ENCODE measurements around the gene RGS11.

The RGS11 gene

DNA sequence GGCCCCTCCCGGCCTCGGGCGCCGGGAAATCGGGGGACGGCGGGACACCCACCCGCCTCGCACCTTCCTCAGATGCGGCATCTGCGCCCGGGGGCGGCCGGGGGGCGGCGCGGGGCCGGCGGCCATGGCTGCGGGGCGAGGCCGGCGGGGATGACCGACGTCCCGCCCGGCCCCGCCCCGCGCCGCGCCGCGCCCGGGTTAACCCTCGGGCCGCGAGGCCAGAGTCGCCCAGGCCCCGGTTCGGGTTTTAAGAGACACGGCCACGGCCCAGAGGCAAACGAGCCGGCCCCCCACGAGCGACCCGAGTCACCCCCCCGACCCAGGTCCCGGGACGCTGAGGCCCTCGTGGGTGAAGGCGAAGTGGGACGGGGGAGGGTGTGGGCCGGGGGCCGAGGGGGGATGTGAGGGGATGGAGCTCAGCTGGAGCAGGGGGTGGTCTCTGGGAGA, at the start of gene RGS11:
RGS11 (minus strand) TSS at position 159 of the 447 bp plus-strand sequence; CDS start at position 126, 33 bp downstream.
- H3K27me3 ChIP-seq (ENCODE audit: low read depth): no peaks in the 10 kb centered on the region
- no peaks in the 10 kb centered on the region for H3K36me3 ChIP-seq (replicated peaks)
- H3K4me1 ChIP-seq: no peaks in the 10 kb centered on the region; the same call in none of the 2 replicates
- in situ Hi-C loops (cut with MboI; ENCODE audit: low sequenced_read_pairs): no loop called here
- DNase-seq (ENCODE audit: low spot score in 2 of 2): no peak
- H3K9me3 ChIP-seq: no peaks in the 10 kb centered on the region
- no peak within 1 kb of the TSS for H3K4me3 ChIP-seq

DNA sequence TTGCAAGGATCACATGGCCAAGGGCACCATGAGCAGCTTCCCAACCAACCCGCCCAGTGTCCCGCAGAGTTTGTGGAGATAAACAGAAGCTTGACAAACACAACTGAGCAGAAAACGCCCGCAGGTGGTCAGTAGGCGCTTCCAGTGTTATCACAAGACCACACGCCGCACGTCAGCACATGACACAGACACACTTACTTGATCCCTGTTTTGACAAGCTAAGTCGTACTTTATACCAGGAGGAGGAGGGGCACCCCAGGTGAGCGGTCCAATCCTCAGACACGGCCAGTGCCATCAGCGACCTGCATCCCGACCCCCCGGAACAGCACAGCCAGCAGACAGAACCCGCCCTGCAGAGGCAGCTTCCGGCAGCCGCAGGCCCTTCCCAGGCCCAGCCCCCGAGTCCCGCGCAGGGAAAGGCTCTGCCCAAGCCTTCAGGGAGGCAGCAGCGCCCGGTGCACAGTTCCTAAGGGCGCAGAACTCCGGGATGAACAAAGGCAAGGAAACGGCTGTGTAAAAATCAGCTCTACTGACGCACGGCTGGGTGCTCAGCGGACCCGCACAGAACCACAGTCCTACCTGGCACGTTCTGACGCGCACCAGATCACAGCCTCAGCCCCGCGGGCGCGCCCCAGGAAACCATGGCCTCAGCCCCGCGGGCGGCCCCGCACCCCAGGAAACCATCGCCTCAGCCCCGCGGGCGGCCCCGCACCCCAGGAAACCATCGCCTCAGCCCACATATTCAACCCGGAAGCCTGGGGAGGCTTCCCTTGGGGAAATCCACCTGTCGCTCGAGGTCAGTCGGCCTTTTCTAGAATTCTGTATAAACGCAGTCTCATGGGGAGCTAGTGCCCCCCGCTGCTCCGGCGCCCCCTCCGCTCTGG, 48.9 kb upstream of the RGS11 start:
- in situ Hi-C loops (cut with MboI; ENCODE audit: low sequenced_read_pairs): no loop called here
- peaks cover 6% of the 10 kb centered on the region for H3K36me3 ChIP-seq (replicated peaks)
- H3K4me1 ChIP-seq: no peaks in the 10 kb centered on the region
- no peak for DNase-seq (ENCODE audit: low spot score in 2 of 2)
- H3K27me3 ChIP-seq (ENCODE audit: low read depth): no peaks in the 10 kb centered on the region
- H3K4me3 ChIP-seq: no peak overlapping the region
- no peaks in the 10 kb centered on the region for H3K9me3 ChIP-seq

DNA sequence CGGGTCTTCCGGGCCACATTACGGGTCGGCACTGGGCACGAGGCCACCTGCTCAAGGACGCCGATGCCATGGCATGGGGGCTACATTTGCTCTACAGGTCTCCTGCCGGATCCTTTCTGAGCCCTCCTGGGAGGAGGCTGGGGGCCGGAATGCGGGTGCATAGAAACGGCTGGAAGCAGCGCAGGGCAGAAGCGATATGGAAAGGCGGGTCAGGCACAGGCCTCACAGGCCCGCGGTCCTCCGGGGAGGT, 48.4 kb upstream of the RGS11 start:
- Histone ChIP-seq H3K4me3 (no peak overlapping the region), H3K9me3 (no peaks in the 10 kb centered on the region), H3K4me1 (no peaks in the 10 kb centered on the region), H3K36me3 (replicated peaks) (peaks cover 10% of the 10 kb centered on the region), H3K27me3 (ENCODE audit: low read depth) (no peaks in the 10 kb centered on the region)
- in situ Hi-C loops (cut with MboI; ENCODE audit: low sequenced_read_pairs): no loop called here
- no peak for DNase-seq (ENCODE audit: low spot score in 2 of 2)

DNA sequence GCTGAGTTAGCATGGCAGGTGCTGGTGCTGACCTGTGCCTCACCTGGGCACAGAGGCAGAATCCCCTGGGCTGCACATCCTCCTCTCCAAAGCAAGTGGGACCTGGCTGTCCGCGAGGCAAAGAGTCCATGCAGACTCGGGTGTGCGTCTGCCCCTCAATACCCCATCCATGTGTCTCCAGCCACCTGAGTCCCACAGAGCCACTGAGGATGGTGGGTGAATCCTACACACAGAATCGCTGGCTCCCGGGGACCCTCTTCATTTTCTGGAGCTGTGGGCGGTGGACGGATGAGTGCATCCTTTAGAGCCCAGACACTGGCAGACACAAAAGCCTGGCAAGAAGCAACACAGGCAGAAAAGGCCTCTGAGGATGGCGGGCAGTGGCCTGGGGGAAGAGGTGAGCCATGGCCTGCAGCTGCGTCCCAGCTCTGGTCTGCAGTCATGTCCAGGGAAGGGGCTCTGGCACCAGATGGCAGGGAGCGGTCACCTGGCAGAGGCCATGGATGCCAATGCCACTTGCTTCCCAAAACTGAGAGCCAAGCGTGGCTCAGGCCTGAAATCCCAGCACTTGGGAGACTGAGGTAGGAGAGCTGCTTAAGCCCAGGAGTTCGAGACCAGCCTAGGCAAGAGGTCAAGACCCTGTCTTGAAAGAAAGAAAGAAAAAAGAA, 46.9 kb upstream of the RGS11 start:
- Histone ChIP-seq H3K4me3 (no peak overlapping the region), H3K27me3 (ENCODE audit: low read depth) (no peaks in the 10 kb centered on the region), H3K4me1 (no peaks in the 10 kb centered on the region), H3K36me3 (replicated peaks) (peaks cover 17% of the 10 kb centered on the region), H3K9me3 (no peaks in the 10 kb centered on the region)
- in situ Hi-C loops (cut with MboI; ENCODE audit: low sequenced_read_pairs): no loop called here
- DNase-seq (ENCODE audit: low spot score in 2 of 2): no peak

DNA sequence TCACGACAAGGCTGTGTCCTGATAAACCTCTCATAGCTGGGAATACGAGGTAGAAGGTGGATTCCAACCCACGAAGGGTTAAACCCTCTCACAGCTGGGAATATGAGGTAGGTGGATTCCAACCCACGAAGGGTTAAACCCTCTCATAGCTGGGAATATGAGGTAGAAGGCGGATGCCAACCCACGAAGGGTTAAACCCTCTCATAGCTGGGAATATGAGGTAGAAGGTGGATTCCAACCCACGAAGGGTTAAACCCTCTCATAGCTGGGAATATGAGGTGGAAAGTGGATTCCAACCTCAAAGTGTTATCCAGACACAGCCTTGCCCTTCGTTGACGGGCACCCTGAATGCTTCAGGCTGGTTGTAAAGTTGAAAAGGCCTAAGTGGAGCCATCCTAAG, 45.8 kb upstream of the RGS11 start:
- Histone ChIP-seq H3K4me3 (no peak overlapping the region), H3K36me3 (replicated peaks) (peaks cover 17% of the 10 kb centered on the region), H3K4me1 (no peaks in the 10 kb centered on the region), H3K9me3 (no peaks in the 10 kb centered on the region), H3K27me3 (ENCODE audit: low read depth) (no peaks in the 10 kb centered on the region)
- DNase-seq (ENCODE audit: low spot score in 2 of 2): no peak
- in situ Hi-C loops (cut with MboI; ENCODE audit: low sequenced_read_pairs): no loop called here

DNA sequence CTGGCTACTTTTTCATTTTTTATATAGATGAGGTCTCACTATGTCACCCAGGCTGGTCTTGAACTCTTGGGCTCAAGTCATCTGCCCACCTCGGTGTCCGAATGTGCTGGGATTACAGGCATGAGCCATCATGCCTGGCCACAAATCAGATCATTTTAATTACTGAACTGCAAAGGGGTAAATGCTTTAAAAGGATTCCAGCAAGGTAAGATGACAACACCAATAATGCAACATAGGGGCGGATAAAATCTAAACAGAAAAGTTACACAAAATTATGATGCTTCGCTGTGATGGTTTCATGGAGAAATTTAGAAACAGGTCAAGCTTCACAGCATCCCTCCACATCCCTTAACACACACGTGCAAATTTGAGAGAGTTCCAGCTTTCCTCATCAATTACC, 44.5 kb upstream of the RGS11 start:
- Histone ChIP-seq H3K9me3 (no peaks in the 10 kb centered on the region), H3K4me1 (no peaks in the 10 kb centered on the region)
- no peak for DNase-seq (ENCODE audit: low spot score in 2 of 2)

DNA sequence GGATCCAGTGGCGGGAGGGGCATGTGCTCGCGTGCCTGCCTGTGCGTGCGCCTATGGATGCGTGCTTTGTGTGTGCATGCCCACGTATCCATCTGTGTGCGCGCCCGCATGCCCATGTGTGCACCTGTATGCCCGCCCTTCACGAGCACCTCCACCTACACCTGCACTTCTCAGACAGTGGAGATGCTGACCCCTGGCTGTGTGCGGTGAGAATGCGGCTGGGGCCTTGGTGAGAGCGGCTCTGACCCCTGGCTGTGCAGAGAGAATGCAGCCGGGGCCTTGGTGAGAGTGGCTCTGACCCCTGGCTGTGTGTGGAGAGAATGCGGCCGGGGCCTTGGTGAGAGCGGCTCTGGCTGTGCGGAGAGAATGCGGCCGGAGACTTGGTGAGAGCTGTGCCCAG, 42.9 kb upstream of the RGS11 start:
- DNase-seq (ENCODE audit: low spot score in 2 of 2): no peak
- peaks cover 25% of the 10 kb centered on the region for H3K36me3 ChIP-seq (replicated peaks)
- no peaks in the 10 kb centered on the region for H3K4me1 ChIP-seq
- no peak overlapping the region for H3K4me3 ChIP-seq
- in situ Hi-C loops (cut with MboI; ENCODE audit: low sequenced_read_pairs): no loop called here
- no peaks in the 10 kb centered on the region for H3K27me3 ChIP-seq (ENCODE audit: low read depth)
- H3K9me3 ChIP-seq: no peaks in the 10 kb centered on the region

More for the DNA sequence above, 44.5 kb upstream of the RGS11 start:
- H3K27me3 ChIP-seq (ENCODE audit: low read depth): no peaks in the 10 kb centered on the region
- in situ Hi-C loops (cut with MboI; ENCODE audit: low sequenced_read_pairs): no loop called here
- H3K4me3 ChIP-seq: no peak overlapping the region
- peaks cover 11% of the 10 kb centered on the region; the same call in 1 of the 2 replicates for H3K36me3 ChIP-seq (replicated peaks)

DNA sequence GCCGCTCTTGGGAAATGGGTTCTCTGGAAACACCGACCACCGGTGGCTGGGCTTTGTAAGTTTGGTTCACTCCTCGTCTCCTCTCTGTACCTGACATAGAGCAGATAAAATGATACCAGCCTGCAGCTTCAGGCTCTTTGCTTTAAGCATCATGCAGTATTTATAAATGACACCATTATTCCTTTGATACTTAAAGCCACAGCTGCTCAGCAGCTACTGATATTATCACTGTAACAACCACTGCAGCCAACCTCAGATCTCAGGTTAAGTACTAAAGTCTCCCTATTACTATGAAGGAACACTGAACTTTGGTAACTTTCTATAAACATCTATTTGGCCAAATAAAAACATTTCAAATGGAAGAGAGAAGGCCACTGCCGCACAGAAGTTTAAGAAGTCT, 41.8 kb upstream of the RGS11 start:
- no peaks in the 10 kb centered on the region for H3K4me1 ChIP-seq
- no peak overlapping the region for H3K4me3 ChIP-seq
- in situ Hi-C loops (cut with MboI; ENCODE audit: low sequenced_read_pairs): no loop called here
- no peaks in the 10 kb centered on the region for H3K9me3 ChIP-seq
- H3K36me3 ChIP-seq (replicated peaks): peaks cover 33% of the 10 kb centered on the region
- no peak for DNase-seq (ENCODE audit: low spot score in 2 of 2)
- no peaks in the 10 kb centered on the region for H3K27me3 ChIP-seq (ENCODE audit: low read depth)

DNA sequence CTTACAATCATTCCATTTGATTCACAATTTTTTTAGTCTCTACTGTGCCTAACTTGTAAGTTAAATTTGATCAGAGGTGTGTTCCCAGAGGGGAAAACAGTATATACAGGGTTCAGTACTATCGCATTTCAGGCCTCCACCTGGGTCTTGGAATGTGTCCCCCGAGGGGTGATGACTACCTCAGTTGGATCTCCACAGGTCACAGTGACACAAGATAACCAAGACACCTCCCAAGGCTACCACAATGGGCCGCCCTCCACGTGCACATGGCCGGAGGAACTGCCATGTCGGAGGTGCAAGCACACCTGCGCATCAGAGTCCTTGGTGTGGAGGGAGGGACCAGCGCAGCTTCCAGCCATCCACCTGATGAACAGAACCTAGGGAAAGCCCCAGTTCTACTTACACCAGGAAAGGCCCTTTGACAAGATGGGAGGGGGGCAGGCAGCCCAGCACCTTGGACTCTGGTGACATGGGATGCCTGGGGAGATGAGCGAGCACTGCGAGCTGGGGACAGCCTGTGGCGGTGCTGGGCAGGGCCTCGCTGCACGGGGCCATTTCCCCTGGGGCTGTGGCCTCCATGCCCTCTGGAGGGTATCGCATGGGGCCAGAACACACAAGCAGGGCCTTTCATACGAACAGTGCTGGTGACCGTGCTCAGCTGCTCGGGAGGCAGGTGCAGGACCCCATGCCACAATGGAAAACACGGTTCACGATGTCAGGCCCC, 41.2 kb upstream of the RGS11 start:
- Histone ChIP-seq H3K9me3 (no peaks in the 10 kb centered on the region), H3K4me1 (no peaks in the 10 kb centered on the region), H3K27me3 (ENCODE audit: low read depth) (no peaks in the 10 kb centered on the region), H3K36me3 (replicated peaks) (peaks cover 40% of the 10 kb centered on the region), H3K4me3 (no peak overlapping the region)
- in situ Hi-C loops (cut with MboI; ENCODE audit: low sequenced_read_pairs): no loop called here
- DNase-seq (ENCODE audit: low spot score in 2 of 2): no peak

DNA sequence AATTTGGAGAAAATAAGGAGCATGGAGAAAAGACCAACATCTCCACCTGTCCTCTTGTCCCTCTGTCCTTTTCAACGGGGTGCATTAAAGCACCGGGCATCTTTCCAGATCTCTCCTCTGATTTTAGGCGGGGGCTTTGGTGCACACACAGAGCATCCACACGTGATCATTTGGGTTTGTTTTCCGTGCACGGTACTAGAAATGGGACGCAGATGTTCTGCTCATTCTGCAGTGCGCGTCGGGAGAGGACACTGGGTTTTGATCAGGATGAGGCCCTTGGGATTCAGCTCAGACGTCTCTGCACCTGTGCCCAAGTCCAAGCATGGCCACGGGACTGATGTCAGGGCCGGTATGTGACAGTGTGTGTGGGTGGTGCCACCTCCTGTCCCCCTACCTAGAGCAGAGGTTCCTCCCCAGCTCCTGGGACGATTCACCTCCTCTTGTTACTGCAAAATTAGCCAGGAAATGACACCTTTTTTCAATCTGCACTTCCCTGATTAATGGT, 39.1 kb upstream of the RGS11 start:
- in situ Hi-C loops (cut with MboI; ENCODE audit: low sequenced_read_pairs): no loop called here
- Histone ChIP-seq H3K9me3 (no peaks in the 10 kb centered on the region), H3K4me1 (no peaks in the 10 kb centered on the region), H3K27me3 (ENCODE audit: low read depth) (no peaks in the 10 kb centered on the region), H3K4me3 (no peak overlapping the region), H3K36me3 (replicated peaks) (peaks cover 48% of the 10 kb centered on the region)
- no peak for DNase-seq (ENCODE audit: low spot score in 2 of 2)

DNA sequence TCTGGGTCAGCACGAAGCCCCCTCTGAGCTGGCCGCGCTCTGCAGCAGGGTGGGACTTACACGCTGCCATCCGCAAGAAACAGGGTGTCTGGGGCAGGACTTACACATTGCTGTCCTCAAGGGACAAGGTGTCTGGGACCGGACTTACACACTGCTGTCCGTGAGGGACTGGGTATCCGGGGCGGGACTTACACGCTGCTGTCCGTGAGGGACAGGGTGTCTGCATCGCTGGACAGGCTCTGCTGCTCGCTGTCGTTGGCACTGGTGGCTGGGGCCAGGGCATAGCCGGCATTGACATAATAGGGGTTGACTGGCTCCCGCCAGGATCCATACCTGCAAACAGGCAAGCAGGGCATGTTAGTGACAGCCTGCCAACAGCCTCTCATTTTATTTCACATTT, 38.6 kb upstream of the RGS11 start:
- Histone ChIP-seq H3K9me3 (no peaks in the 10 kb centered on the region), H3K4me3 (no peak overlapping the region), H3K4me1 (no peaks in the 10 kb centered on the region), H3K36me3 (replicated peaks) (peaks cover 48% of the 10 kb centered on the region), H3K27me3 (ENCODE audit: low read depth) (no peaks in the 10 kb centered on the region)
- DNase-seq (ENCODE audit: low spot score in 2 of 2): no peak
- in situ Hi-C loops (cut with MboI; ENCODE audit: low sequenced_read_pairs): no loop called here

DNA sequence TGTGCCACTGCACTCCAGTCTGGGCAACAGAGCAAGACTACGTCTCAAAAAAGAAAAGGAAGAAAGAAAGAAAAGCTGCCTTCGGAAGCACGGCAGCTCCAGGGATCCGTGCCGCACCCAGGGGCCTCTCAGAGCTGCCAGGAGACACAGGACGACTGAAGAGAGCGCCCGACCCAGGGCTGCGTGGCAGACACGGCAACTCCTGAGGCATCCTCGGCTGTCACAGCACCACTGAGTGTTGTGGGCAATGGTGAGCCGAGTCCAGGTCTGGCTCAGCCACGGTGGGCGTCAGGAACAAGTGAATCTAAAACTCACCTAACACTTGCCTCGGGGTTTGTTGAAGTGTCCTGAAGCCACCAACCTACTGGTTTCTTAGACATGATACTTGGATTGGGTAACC, 36.0 kb upstream of the RGS11 start:
- Histone ChIP-seq H3K9me3 (no peaks in the 10 kb centered on the region), H3K4me3 (no peak overlapping the region), H3K4me1 (no peaks in the 10 kb centered on the region), H3K27me3 (ENCODE audit: low read depth) (no peaks in the 10 kb centered on the region), H3K36me3 (replicated peaks) (peaks cover 65% of the 10 kb centered on the region)
- in situ Hi-C loops (cut with MboI; ENCODE audit: low sequenced_read_pairs): no loop called here
- no peak for DNase-seq (ENCODE audit: low spot score in 2 of 2)

DNA sequence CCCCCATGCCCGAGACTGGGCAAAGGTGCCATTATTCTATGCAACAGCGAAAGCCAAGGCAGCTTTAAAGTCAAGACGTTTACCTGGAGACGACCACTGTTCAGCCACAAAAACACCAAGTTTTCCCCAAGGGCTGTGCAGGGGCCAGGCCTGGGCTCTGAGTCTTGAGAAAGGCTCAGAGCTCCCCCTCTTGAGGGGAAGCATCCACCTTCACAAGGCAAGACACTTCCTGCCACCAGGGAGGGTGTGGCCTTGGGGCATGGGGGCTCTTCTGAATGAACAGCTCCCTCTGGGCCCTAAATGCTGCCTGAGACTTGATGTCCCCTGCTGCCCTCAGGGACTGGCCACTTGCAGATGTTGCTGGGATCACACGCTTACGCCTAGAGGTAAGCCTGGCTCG, 33.7 kb upstream of the RGS11 start:
- H3K4me1 ChIP-seq: no peaks in the 10 kb centered on the region
- no peak overlapping the region for H3K4me3 ChIP-seq
- DNase-seq (ENCODE audit: low spot score in 2 of 2): no peak
- H3K9me3 ChIP-seq: no peaks in the 10 kb centered on the region
- in situ Hi-C loops (cut with MboI; ENCODE audit: low sequenced_read_pairs): no loop called here
- H3K27me3 ChIP-seq (ENCODE audit: low read depth): no peaks in the 10 kb centered on the region
- H3K36me3 ChIP-seq (replicated peaks): peaks cover 65% of the 10 kb centered on the region

Data from HAP-1 (cell line).